Measurements from ENCODE around the gene CLDN16. TPM values are rescaled to one million over a fixed set of nuclear protein-coding genes. Genes with fewer than 3 reads are reported as not detected.

CLDN16 gene
- total RNA-seq = 0.77 and 1.3 TPM in 2 replicates
- polyA plus RNA-seq = 0.39 and 1.2 TPM in 2 replicates

GRCh38 chr3:190387578-190388213 lies at the start of gene CLDN16:
Gene CLDN16 (plus strand): TSS chr3:190388163. CDS start chr3:190388330, 167 bp downstream.
- whole genome bisulfite sequencing (ENCODE audit: low lambda C conversion rate, missing lambda C conversion rate) = 89% methylated on average over 12 of the region's 12 CpGs
- Histone ChIP-seq H3K4me1 (ENCODE audit: insufficient read depth) (no peaks in the 10 kb centered on the region), H4K20me1 (ENCODE audit: insufficient read depth, poor library complexity, severe bottlenecking) (no peaks in the 10 kb centered on the region), H2AFZ (no peak within 1 kb of the TSS), H3K4me2 (no peak within 1 kb of the TSS), H3K27ac (no peak within 1 kb of the TSS), H3K36me3 (replicated peaks; ENCODE audit: insufficient read depth, low read depth) (no peaks in the 10 kb centered on the region), H3K4me3 (no peak within 1 kb of the TSS), H3K9me3 (ENCODE audit: low read depth) (no peaks in the 10 kb centered on the region), H3K27me3 (no peaks in the 10 kb centered on the region), H3K9me2 (replicated peaks; ENCODE audit: insufficient read depth) (no peaks in the 10 kb centered on the region), H3K79me2 (no peaks in the 10 kb centered on the region)
- DNase-seq (ENCODE audit: low spot score) = no peak
- TF ChIP-seq EZH2phosphoT487 (IDR thresholded peaks at IDR 0.05; ENCODE audit: low read depth, severe bottlenecking, unreplicated experiment) (no peak), EZH2 (IDR thresholded peaks at IDR 0.05; ENCODE audit: borderline replicate concordance) (no peak)
- TF ChIP-seq, protein P1, sequence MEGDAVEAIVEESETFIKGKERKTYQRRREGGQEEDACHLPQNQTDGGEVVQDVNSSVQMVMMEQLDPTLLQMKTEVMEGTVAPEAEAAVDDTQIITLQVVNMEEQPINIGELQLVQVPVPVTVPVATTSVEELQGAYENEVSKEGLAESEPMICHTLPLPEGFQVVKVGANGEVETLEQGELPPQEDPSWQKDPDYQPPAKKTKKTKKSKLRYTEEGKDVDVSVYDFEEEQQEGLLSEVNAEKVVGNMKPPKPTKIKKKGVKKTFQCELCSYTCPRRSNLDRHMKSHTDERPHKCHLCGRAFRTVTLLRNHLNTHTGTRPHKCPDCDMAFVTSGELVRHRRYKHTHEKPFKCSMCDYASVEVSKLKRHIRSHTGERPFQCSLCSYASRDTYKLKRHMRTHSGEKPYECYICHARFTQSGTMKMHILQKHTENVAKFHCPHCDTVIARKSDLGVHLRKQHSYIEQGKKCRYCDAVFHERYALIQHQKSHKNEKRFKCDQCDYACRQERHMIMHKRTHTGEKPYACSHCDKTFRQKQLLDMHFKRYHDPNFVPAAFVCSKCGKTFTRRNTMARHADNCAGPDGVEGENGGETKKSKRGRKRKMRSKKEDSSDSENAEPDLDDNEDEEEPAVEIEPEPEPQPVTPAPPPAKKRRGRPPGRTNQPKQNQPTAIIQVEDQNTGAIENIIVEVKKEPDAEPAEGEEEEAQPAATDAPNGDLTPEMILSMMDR (IDR thresholded peaks at IDR 0.05; ENCODE audit: poor library complexity) = no peak

DNA sequence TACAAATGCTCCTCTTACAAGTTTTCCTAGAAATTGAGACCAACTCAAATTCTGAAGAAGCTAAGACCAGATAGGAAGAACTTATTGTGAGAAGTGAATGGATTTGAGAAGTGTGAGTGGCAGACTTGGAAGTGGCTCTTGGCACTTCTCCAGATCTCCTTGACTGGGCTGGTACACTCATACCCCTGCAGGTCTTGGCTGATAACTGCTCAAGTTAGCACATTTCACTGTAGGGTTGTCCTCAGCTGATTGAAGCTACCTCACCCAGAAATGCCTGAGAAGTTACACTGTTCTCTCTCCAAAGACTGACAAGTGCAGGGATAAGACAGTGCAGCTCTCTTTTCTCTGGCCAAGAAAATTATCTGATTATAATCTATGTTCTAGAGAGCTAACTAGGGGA lies 49.2 kb upstream of the CLDN16 start:
- Histone ChIP-seq H3K9me3 (ENCODE audit: low read depth) (no peaks in the 10 kb centered on the region), H3K4me2 (no peak overlapping the region), H4K20me1 (ENCODE audit: insufficient read depth, poor library complexity, severe bottlenecking) (no peaks in the 10 kb centered on the region), H3K4me3 (no peak overlapping the region), H3K36me3 (replicated peaks; ENCODE audit: insufficient read depth, low read depth) (no peaks in the 10 kb centered on the region), H3K27ac (peak overlapping the region; percentile 10), H3K79me2 (no peaks in the 10 kb centered on the region), H3K9me2 (replicated peaks; ENCODE audit: insufficient read depth) (no peaks in the 10 kb centered on the region), H3K27me3 (no peaks in the 10 kb centered on the region), H3K4me1 (ENCODE audit: insufficient read depth) (peaks cover 11% of the 10 kb centered on the region), H2AFZ (no peak overlapping the region)
- TF ChIP-seq EZH2phosphoT487 (IDR thresholded peaks at IDR 0.05; ENCODE audit: low read depth, severe bottlenecking, unreplicated experiment) = no peak
- TF ChIP-seq EZH2 (IDR thresholded peaks at IDR 0.05; ENCODE audit: borderline replicate concordance) = no peak
- TF ChIP-seq, protein P1 (IDR thresholded peaks at IDR 0.05; ENCODE audit: poor library complexity) = no peak
- peak; percentile 30 for DNase-seq (ENCODE audit: low spot score)

DNA sequence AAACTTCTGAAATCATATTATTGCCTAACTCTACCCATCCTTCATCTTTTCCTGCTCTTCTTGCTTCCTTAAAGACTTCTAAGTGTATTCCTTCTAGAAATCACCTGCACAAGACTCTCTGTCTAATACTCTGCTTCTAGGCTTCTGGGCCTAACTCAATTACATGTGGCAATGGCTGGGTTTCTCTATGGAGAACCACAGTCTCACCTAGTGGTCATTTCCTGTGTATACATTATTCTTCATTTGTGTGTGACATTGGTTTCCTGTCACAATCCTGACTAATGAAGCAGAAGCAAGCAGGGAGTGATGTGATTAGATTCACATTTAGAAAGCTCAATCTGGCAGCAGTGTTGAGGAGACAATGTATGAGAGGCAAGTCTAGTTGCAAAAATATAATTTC lies 48.8 kb upstream of the CLDN16 start:
- H3K36me3 ChIP-seq (replicated peaks; ENCODE audit: insufficient read depth, low read depth) = no peaks in the 10 kb centered on the region
- peaks cover 11% of the 10 kb centered on the region for H3K4me1 ChIP-seq (ENCODE audit: insufficient read depth)
- H4K20me1 ChIP-seq (ENCODE audit: insufficient read depth, poor library complexity, severe bottlenecking) = no peaks in the 10 kb centered on the region
- H3K27me3 ChIP-seq = no peaks in the 10 kb centered on the region
- H3K79me2 ChIP-seq = no peaks in the 10 kb centered on the region
- no peak overlapping the region for H3K4me3 ChIP-seq
- no peaks in the 10 kb centered on the region for H3K9me2 ChIP-seq (replicated peaks; ENCODE audit: insufficient read depth)
- H3K4me2 ChIP-seq = no peak overlapping the region
- no peak for DNase-seq (ENCODE audit: low spot score)
- H3K9me3 ChIP-seq (ENCODE audit: low read depth) = no peaks in the 10 kb centered on the region
- H3K27ac ChIP-seq = peak overlapping the region; percentile 10
- TF ChIP-seq EZH2 (IDR thresholded peaks at IDR 0.05; ENCODE audit: borderline replicate concordance) (no peak), EZH2phosphoT487 (IDR thresholded peaks at IDR 0.05; ENCODE audit: low read depth, severe bottlenecking, unreplicated experiment) (no peak)
- TF ChIP-seq, protein P1 (IDR thresholded peaks at IDR 0.05; ENCODE audit: poor library complexity) = peak; percentile 10
- no peak overlapping the region for H2AFZ ChIP-seq

Data from hepatocyte (in vitro differentiated cells).